ENCODE results near the gene PNKD. TPM values are rescaled to one million over a fixed set of nuclear protein-coding genes. Genes with fewer than 3 reads are reported as not detected.
A peak's percentile ranks its signal among the peaks of the same experiment; 100 is the strongest.
"Not testable (repeated sequence)": the region's sequence is repeated elsewhere in the genome, so short reads cannot be mapped to it uniquely, and the experiment has no call there.

PNKD gene
- total RNA-seq, 1 donor from 2014 or later, result 53.3 TPM

DNA sequence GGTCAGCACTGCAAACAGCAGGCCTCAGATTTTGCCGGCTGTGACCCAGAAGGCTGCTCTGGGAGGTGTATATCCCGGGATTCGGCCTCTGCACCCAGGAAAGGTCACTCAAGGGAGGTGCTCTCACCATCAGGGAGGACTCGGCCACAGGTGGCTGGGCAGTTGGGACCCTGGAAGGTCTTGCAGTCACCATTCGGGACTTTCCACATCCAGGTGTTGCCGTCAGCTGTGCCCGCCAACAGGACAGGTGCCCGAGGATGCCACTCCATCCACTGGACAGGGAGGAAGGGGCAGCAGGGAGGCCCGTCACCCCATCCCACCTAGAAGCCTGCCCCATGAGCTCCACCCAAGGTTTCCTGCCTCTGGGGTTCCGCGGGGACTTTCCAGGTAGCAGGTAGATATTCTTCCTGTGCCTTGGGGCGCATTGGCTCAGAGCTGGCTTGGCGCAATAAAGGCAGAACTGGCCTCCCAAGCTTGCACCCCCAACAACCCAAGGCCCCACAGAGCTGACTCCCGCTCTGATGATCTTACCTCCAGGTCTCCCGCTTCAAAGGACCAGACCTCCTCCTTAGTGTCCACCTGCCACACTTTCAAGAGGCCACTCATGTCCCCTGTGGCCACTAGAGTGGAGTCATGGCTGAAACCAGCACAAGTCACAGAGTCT, 3.9 kb upstream of the PNKD start:
- no peak overlapping the region for H3K4me3 ChIP-seq (ENCODE audit: low read depth, low read length)
- TF ChIP-seq, protein P1, sequence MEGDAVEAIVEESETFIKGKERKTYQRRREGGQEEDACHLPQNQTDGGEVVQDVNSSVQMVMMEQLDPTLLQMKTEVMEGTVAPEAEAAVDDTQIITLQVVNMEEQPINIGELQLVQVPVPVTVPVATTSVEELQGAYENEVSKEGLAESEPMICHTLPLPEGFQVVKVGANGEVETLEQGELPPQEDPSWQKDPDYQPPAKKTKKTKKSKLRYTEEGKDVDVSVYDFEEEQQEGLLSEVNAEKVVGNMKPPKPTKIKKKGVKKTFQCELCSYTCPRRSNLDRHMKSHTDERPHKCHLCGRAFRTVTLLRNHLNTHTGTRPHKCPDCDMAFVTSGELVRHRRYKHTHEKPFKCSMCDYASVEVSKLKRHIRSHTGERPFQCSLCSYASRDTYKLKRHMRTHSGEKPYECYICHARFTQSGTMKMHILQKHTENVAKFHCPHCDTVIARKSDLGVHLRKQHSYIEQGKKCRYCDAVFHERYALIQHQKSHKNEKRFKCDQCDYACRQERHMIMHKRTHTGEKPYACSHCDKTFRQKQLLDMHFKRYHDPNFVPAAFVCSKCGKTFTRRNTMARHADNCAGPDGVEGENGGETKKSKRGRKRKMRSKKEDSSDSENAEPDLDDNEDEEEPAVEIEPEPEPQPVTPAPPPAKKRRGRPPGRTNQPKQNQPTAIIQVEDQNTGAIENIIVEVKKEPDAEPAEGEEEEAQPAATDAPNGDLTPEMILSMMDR (conservative IDR thresholded peaks at IDR 0.05; ENCODE audit: low read depth, low read length), result no peak
- DNase-seq (ENCODE audit: low read depth), result no peak

DNA sequence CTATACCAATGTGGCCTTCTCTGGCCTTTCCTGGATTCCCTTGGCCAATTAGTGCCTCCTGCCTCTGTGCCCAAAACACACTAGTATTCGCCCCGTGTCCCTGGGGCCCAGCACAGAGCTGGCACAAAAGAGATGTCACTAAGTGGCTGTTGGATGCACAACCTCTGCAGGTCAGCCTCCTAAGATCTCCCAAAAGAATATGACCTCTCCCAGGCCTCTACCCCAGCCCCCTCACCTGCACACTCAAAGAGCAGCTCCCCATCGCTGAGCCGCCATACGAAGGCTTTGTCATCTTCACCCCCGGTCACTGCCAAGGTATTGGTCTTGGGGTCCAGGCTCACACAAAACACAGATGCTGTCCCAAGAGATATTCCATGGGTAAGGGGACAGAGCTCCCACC, 3.1 kb upstream of the PNKD start:
- no peak for DNase-seq (ENCODE audit: low read depth)
- no peak overlapping the region for H3K4me3 ChIP-seq (ENCODE audit: low read depth, low read length)
- TF ChIP-seq, protein P1 (conservative IDR thresholded peaks at IDR 0.05; ENCODE audit: low read depth, low read length), result no peak

DNA sequence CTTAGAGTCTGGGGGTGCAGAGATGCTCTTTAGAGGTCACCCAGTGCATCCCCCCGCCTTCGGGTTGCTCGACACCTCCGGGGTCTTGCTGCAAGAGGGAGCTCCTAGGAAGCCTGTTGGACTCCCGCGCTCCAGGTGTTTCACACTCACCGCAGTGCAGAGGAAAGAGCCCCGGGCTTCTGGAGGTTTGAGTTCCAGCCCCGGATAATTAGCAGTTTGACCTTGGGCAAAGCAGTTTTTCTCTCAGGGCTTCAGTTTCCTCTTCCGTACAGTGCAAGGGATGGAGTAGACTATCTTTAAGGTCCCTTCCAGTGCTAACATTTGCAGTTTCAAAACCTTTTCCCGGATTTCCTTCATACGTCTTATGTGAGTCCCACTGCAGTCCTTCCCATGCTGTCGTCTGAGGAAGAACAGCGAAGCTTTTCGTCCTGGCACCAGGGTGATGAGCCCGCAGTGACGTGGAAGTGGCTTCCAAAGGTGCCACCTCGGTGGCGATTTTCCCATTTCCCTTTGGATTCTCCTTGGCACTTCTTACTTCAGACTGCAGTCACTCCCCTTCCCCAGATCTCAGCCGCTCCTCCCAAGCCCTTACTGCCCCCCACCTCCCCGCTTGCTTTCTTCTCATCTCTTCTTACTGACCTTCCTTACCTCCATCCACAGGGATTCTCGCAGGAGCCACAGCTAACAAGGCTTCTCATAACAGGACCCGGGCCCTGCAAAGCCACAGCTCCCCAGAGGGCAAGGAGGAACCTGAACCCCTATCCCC, 585 bp downstream of the PNKD start:
- DNase-seq (ENCODE audit: low read depth), result no peak
- peak overlapping the region; percentile 88 for H3K4me3 ChIP-seq (ENCODE audit: low read depth, low read length)
- TF ChIP-seq, protein P1 (conservative IDR thresholded peaks at IDR 0.05; ENCODE audit: low read depth, low read length), result no peak

DNA sequence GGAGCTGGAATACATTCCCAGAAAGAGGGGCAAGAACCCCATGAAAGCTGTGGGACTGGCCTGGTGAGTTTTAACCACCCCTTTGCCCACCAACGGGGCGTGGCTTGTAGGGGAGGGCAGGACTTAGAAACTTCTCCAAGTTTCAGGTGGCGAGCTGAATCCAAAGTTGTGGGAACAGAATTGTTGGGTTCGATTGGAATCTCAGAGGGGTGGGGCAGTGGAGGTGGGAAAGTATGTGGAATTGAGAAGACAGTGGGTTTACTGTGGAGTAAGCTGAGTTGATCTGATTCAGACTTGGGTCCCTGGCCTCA, 1.1 kb downstream of the PNKD start:
- TF ChIP-seq, protein P1 (conservative IDR thresholded peaks at IDR 0.05; ENCODE audit: low read depth, low read length), result no peak
- peak overlapping the region; percentile 88 for H3K4me3 ChIP-seq (ENCODE audit: low read depth, low read length)
- no peak for DNase-seq (ENCODE audit: low read depth)

DNA sequence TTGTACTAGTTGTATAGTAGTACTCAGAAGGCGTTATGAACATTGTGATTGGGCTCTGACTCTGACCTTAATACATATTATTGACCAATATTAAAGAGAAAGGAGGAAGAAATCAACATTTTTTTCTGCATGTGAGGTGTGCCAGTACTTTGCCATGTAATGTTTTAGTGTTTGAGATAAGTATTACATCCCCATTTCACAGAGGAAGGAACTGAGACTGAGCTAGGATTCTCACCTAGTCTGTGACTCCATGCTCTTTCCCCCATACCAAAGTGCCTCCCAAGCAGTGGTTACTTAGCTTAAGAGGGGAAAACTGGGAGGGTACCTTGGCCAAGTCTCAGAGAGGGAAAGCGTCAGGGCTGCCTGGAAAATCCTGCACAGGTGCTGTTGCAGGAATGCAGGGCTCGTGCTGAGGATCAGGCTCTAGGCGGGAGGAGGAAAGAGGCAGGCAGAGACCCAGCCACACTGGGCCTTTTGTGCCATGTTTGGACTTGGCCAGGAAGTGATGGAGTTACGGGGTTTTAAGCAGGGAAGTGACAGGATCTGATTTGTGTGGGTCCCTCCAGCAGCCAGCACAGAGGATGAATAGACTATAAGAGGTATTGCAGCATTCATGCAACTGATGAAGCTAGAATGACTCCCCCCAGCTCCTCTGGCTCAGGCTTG, 1.7 kb downstream of the PNKD start:
- no peak for DNase-seq (ENCODE audit: low read depth)
- TF ChIP-seq, protein P1 (conservative IDR thresholded peaks at IDR 0.05; ENCODE audit: low read depth, low read length), result no peak
- H3K4me3 ChIP-seq (ENCODE audit: low read depth, low read length), result peak overlapping the region; percentile 88

DNA sequence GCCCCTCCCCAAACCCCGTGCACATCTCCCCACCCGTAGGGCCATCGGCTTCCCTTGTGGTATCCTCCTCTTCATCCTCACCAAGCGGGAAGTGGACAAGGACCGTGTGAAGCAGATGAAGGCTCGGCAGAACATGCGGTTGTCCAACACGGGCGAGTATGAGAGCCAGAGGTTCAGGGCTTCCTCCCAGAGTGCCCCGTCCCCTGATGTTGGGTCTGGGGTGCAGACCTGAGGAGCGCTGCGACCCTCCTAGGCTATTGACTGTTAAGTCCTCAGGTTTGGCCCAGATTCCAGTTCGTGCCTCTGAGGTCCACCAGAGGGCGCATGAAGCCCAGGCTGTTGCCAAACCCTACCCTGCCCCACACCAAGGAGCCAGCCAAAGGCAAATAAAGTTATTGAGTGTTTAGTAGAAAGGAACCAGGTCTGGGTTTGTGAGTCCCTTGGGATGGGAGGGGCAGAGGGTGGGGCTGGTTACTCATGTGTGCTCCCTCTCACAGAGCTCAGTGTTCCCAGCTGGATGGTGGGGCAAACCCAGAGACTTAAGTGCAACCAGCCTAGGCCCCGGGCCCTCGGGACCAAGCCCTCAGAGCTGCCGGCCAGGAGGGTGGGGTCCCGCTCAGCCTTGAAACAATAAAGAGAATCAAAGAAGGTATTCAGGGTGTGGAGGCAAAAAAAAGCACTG, 2.4 kb downstream of the PNKD start:
- H3K4me3 ChIP-seq (ENCODE audit: low read depth, low read length), result no peak overlapping the region
- DNase-seq (ENCODE audit: low read depth), result peak; percentile 56
- TF ChIP-seq, protein P1 (conservative IDR thresholded peaks at IDR 0.05; ENCODE audit: low read depth, low read length), result peak; percentile 95

DNA sequence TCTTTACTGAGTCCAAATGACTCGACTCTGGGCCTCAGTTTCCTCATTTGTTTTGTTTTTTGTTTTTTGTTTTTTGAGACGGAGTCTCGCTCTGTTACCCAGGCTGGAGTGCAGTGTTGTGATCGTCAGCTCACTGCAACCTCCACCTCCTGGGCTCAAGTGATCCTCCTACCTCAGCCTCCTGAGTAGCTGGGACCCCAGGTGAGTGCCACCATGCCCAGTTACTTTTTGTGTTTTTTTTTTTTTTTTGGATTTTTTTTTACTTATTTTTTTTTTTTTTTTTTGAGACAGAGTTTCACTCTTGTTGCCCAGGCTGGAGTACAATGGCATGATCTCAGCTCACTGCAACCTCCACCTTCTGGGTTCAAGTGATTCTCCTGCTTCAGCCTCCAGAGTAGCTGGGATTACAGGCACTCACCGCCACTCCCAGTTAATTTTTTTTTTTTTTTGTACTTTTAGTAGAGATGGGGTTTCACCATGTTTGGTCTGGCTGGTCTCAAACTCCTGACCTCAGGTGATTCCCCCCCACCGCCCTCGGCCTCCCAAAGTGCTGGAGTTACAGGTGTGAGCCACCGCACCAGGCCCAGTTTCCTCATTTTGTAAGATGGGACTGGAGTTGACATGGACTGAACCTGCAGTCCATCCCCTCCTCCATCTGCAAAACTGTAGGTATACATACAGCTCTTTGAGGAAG, 3.0 kb downstream of the PNKD start:
- DNase-seq (ENCODE audit: low read depth); H3K4me3 ChIP-seq (ENCODE audit: low read depth, low read length): not testable (repeated sequence)
